Sigmoid colon (tissue), 4 donors: Measurements from ENCODE around the gene NLGN1.

Source experiments
- CTCF ChIP-seq, 4 experiments: fragments of 450-650 bp in 3 of 4; fragments of 200-600 bp in 1 of 4; IDR thresholded peaks; one replicate each; pipeline ENCODE4 v1.5.1; 2016 to 2019; ENCODE audit warnings: antibody characterized with exemption in 4 of 4, mild to moderate bottlenecking in 3 of 4, moderate library complexity in 2 of 4
- EP300 ChIP-seq, 4 donors: sonication (generic); formaldehyde crosslinking; IDR thresholded peaks; one replicate each; pipeline ENCODE4 v1.6.1; 2017; ENCODE audit warnings: antibody characterized with exemption in 4 of 4
- POLR2A ChIP-seq, 2 donors: fragments of 450-650 bp; IDR thresholded peaks; one replicate each; pipeline ENCODE4 v1.6.1; 2016; ENCODE audit warnings: antibody characterized with exemption in 2 of 2, mild to moderate bottlenecking in 2 of 2, moderate library complexity in 2 of 2
- POLR2AphosphoS5 ChIP-seq, 4 donors: sonication (generic); formaldehyde crosslinking; IDR thresholded peaks; one replicate each; pipeline ENCODE4 v1.6.1; 2017; ENCODE audit warnings: antibody characterized with exemption in 4 of 4

DNA sequence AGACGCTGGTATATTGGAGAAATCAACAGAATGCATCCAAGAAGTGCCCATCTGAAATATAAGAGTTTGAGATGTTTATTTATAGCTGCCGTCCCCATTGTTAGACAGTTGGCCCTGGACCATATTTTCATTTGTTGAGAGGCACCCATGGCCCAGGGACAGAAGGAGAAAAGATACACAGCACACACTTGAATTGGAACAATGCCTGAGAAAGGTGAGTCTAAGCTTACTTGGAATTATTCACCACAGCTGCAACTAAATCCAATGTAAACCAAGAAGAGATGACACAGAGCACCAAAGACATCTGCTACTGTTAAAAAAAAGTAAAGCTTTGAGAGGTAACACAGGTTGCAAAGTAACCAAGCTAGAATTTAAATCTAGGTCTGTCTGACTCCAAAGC lies 936.1 kb downstream of the NLGN1 start:
- TF ChIP-seq CTCF (IDR thresholded peaks at IDR 0.05) (no peak), POLR2A (IDR thresholded peaks at IDR 0.05) (no peak), POLR2AphosphoS5 (IDR thresholded peaks at IDR 0.05) (no peak), EP300 (IDR thresholded peaks at IDR 0.05) (no peak)
